Activated CD4-positive, CD25-positive, alpha-beta regulatory T cell treated with anti-CD3 and anti-CD28 coated beads, Interleukin-2, amount 50 U/mL, for 16 hours (primary cell): Measurements from ENCODE around the gene LANCL2.
"Not testable (repeated sequence)": the region's sequence is repeated elsewhere in the genome, so short reads cannot be mapped to it uniquely, and the experiment has no call there.

Experiments
- DNase-seq: peaks from one replicate; pipeline ENCODE4 v3.0.0-alpha.2; 2020; ENCODE audit warnings: low read depth, low spot score

Gene LANCL2

GRCh38 chr7:55365205-55365674 lies at the start of gene LANCL2:
Gene LANCL2, plus strand, starts transcription at chr7:55365337. Its CDS starts 689 bp downstream, at chr7:55366026.
- DNase-seq, result no peak

GRCh38 chr7:55325371-55325792 lies 39.8 kb upstream of the LANCL2 start:
- DNase-seq, result no peak

GRCh38 chr7:55326081-55326835 lies 38.9 kb upstream of the LANCL2 start:
- no peak for DNase-seq

GRCh38 chr7:55326945-55327626 lies 38.1 kb upstream of the LANCL2 start:
- DNase-seq, result no peak

- DNase-seq, result no peak
Observed at GRCh38 chr7:55335151-55335550, 30.0 kb upstream of the LANCL2 start.

- no peak for DNase-seq
Observed at GRCh38 chr7:55335786-55336185, 29.4 kb upstream of the LANCL2 start.

- no peak for DNase-seq
Observed at GRCh38 chr7:55336540-55336939, 28.6 kb upstream of the LANCL2 start.

GRCh38 chr7:55339033-55340000 lies 25.8 kb upstream of the LANCL2 start:
- no peak for DNase-seq

GRCh38 chr7:55342216-55342871 lies 22.8 kb upstream of the LANCL2 start:
- DNase-seq, result no peak

- no peak for DNase-seq
Observed at GRCh38 chr7:55343002-55343781, 21.9 kb upstream of the LANCL2 start.

GRCh38 chr7:55343860-55344606 lies 21.1 kb upstream of the LANCL2 start:
- DNase-seq, result no peak

- no peak for DNase-seq
Observed at GRCh38 chr7:55344840-55345239, 20.3 kb upstream of the LANCL2 start.

- DNase-seq, result no peak
Observed at GRCh38 chr7:55345292-55345691, 19.8 kb upstream of the LANCL2 start.

GRCh38 chr7:55348502-55348901 lies 16.6 kb upstream of the LANCL2 start:
- no peak for DNase-seq

GRCh38 chr7:55349121-55349520 lies 16.0 kb upstream of the LANCL2 start:
- no peak for DNase-seq

GRCh38 chr7:55350281-55350680 lies 14.9 kb upstream of the LANCL2 start:
- DNase-seq, result no peak

- no peak for DNase-seq
Observed at GRCh38 chr7:55351263-55351662, 13.9 kb upstream of the LANCL2 start.

- DNase-seq, result not testable (repeated sequence)
Observed at GRCh38 chr7:55352947-55353273, 12.2 kb upstream of the LANCL2 start.

- no peak for DNase-seq
Observed at GRCh38 chr7:55360486-55360885, 4.7 kb upstream of the LANCL2 start.

- DNase-seq, result no peak
Observed at GRCh38 chr7:55361560-55361959, 3.6 kb upstream of the LANCL2 start.
